ENCODE data around the gene CENPF. TPM values are rescaled to one million over a fixed set of nuclear protein-coding genes. Genes with fewer than 3 reads are reported as not detected.

CENPF gene
- total RNA-seq, 1 donor from 2014 or later, result 1.5 TPM

DNA sequence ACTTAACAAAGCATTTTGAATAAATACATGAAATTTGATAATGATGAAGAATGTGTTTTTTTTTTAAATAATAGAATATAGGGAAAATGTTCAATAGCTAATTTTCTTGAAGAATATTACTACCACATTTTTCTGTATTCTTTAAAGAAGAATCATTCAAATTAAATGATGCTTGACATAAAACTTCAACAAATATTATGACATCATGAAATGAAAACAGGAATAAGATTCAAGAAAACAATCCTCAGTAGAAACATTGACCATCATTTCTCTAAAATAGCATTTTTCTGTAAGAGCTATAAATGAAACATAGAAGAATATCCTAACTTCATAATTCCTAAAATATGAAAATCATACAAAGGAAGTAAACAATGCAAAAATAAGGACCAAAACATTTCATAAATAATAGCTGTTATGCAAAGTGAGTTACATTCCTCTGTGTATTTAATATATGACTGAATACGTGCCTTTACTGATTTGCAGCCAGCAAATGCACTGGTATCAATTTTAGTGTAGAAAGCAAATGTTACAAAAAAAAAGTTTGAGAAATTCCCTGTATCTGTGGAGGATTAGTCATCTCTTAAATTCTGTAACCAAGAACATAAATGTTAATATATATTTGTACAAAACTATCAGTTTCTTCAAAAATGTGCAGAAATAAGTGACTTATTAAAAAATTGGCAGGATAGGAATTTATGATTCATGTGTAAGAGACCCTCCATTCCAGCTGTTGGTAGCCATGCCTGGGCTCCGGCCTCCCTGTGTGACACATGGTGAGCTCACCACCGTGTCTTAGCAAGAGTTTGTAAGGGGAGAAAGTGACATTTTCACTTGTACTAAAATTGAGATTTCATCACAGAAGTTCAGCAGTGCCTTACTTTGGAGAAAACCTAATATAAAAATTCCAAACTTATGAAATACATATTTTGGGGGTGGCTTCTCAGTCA lies 36.6 kb upstream of the CENPF start:
- intact Hi-C loops (cut with DNase I), result no loop called here
- H3K27ac ChIP-seq, result no peak overlapping the region
- no peak overlapping the region for H3K4me3 ChIP-seq
- no peaks in the 10 kb centered on the region for H3K27me3 ChIP-seq
- DNase-seq, result no peak
- no peak for ATAC-seq
- no peaks in the 10 kb centered on the region for H3K36me3 ChIP-seq
- no peaks in the 10 kb centered on the region for H3K4me1 ChIP-seq
- TF ChIP-seq, protein P1, sequence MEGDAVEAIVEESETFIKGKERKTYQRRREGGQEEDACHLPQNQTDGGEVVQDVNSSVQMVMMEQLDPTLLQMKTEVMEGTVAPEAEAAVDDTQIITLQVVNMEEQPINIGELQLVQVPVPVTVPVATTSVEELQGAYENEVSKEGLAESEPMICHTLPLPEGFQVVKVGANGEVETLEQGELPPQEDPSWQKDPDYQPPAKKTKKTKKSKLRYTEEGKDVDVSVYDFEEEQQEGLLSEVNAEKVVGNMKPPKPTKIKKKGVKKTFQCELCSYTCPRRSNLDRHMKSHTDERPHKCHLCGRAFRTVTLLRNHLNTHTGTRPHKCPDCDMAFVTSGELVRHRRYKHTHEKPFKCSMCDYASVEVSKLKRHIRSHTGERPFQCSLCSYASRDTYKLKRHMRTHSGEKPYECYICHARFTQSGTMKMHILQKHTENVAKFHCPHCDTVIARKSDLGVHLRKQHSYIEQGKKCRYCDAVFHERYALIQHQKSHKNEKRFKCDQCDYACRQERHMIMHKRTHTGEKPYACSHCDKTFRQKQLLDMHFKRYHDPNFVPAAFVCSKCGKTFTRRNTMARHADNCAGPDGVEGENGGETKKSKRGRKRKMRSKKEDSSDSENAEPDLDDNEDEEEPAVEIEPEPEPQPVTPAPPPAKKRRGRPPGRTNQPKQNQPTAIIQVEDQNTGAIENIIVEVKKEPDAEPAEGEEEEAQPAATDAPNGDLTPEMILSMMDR (IDR thresholded peaks at IDR 0.05), result no peak
- no peaks in the 10 kb centered on the region for H3K9me3 ChIP-seq

DNA sequence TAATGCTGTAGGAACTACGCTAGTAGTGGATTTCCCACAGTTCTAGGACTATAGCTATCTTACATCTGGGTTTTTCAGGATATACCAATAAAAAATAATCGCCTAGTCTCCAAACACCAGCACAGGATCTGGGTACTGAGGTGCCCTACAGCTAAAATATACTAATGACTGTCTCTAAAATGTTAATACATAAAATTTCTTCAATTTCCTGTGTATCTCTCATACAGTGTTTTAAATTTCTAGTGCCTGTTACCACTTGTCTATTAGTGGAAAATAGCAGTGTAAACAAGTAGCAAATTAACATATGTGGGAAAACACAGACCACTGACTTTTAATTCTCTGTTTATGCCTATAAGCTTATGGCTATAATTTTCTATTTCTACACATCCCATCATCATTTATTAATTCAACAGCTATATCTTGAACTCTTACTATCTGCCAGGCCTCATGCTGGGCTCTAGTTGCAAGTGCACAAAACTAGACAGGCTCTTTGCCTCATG lies 35.5 kb upstream of the CENPF start:
- intact Hi-C loops (cut with DNase I), result no loop called here
- H3K27ac ChIP-seq, result no peak overlapping the region
- H3K4me1 ChIP-seq, result no peaks in the 10 kb centered on the region
- TF ChIP-seq, protein P1 (IDR thresholded peaks at IDR 0.05), result no peak
- H3K27me3 ChIP-seq, result no peaks in the 10 kb centered on the region
- H3K9me3 ChIP-seq, result no peaks in the 10 kb centered on the region
- H3K36me3 ChIP-seq, result no peaks in the 10 kb centered on the region
- DNase-seq (no peak), ATAC-seq (no peak)
- H3K4me3 ChIP-seq, result no peak overlapping the region

DNA sequence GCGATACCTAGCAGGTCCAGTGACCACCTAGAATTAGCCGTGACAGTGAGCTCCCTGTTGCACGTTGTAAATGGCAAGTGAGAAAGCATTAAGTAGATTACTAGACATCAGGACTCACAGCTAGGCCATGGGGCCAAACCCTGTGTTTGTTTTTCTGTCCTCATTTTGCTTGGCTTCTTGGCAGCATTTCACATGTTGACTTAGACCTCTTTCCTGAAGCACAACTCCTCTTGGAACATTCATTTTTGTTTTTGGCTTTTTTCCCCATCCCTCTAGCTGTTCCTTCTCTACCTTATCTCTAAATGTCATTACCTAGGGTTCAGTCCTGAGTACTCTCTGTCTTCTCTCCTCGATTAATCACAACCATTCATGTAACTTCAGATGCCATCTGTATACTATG lies 34.7 kb upstream of the CENPF start:
- H3K27ac ChIP-seq, result no peak overlapping the region
- H3K4me1 ChIP-seq, result no peaks in the 10 kb centered on the region
- TF ChIP-seq, protein P1 (IDR thresholded peaks at IDR 0.05), result no peak
- intact Hi-C loops (cut with DNase I), result no loop called here
- H3K4me3 ChIP-seq, result no peak overlapping the region
- ATAC-seq, result no peak
- no peaks in the 10 kb centered on the region for H3K27me3 ChIP-seq
- no peaks in the 10 kb centered on the region for H3K9me3 ChIP-seq
- no peaks in the 10 kb centered on the region for H3K36me3 ChIP-seq
- DNase-seq, result no peak

DNA sequence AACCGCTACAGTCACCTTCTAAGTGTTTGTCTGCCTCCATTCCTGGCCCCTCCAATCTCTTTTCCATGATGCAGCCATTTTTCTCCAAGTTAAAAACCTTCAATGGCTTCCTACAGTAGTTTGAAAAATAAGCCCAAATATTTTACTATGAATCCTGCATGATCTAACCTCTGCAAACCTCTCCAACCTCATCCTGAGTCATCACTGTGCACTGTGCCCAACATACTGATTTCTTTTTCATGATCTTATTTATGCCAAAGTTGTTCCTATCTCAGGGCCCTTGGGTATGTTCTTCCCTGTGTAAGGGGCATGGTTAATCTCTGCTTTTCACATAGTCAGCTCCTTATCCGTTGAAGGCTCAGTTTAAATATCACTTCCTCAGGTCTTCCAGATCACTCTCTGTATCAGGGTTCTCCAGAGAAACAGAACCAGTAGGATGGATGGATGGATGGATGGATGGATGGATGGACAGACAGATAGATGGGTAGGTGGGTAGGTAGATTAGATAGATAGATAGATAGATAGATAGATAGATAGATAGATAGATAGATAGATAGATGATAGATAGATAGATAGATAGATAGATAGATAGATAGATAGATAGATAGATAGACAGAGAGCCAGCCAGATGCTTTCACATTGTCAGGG lies 33.5 kb upstream of the CENPF start:
- ATAC-seq, result no peak

DNA sequence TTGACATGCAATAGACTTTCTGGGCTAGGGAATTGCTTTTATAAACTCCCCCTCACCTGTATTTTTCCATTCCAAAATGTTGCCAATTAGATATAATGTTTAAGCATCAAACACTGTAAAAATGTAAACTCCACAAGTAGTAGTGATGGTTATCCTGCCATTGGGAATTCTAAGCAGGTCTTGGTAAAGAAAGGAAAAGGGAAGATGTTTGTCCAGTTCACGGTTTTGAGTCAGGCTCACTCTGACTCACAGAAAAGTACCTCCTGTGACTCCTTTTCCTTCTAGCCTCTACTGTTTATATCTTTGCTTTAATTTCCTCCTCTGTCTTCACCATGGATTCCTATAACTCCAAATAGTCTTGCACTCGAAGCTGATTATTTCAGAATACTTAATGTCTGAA lies 32.6 kb upstream of the CENPF start:
- TF ChIP-seq, protein P1 (IDR thresholded peaks at IDR 0.05), result no peak
- intact Hi-C loops (cut with DNase I), result no loop called here
- Histone ChIP-seq H3K4me1 (no peaks in the 10 kb centered on the region), H3K27me3 (no peaks in the 10 kb centered on the region), H3K4me3 (no peak overlapping the region), H3K27ac (no peak overlapping the region), H3K36me3 (no peaks in the 10 kb centered on the region), H3K9me3 (no peaks in the 10 kb centered on the region)
- ATAC-seq, result no peak
- no peak for DNase-seq

More for the DNA sequence above, 33.5 kb upstream of the CENPF start:
- intact Hi-C loops (cut with DNase I), result no loop called here
- no peak overlapping the region for H3K27ac ChIP-seq
- H3K4me1 ChIP-seq, result no peaks in the 10 kb centered on the region
- H3K9me3 ChIP-seq, result no peaks in the 10 kb centered on the region
- no peaks in the 10 kb centered on the region for H3K27me3 ChIP-seq
- no peak overlapping the region for H3K4me3 ChIP-seq
- TF ChIP-seq, protein P1 (IDR thresholded peaks at IDR 0.05), result no peak
- no peak for DNase-seq
- H3K36me3 ChIP-seq, result no peaks in the 10 kb centered on the region
